ENCODE results near the gene EXOC6B.

GRCh38 chr2:72843301-72843700 is 17.5 kb upstream of the EXOC6B start:
- no peak for TF ChIP-seq EZH2 (optimal IDR thresholded peaks at IDR 0.05; ENCODE audit: low read depth, low read length)
- 0 out of 2 replicates have a peak, but pooled peaks have one; percentile 8 for TF ChIP-seq CTCF (IDR thresholded peaks at IDR 0.05; ENCODE audit: low read length)

All from MM.1S (cell line).